ENCODE measurements around the gene PARN.

DNA sequence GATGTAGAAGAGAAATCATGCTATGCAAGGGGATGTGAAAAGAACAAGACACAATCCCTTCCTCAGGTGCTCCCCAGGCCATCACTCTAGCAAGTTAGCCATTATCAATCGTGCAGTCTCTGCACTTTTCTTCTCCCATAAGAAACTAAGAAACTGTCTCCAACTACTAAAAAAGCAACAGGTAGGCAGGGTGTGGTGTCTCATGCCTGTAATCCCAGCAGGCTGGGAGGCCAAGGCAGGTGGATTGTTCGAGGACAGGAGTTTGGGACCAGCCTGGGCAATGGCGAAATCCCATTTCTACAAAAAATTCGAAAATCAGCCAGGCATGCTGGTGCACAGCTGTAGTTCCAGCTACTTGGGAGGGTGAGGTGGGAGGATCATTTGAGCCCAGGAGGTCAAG, 13.8 kb downstream of the PARN start:
- TF ChIP-seq POLR2A (IDR thresholded peaks at IDR 0.05; ENCODE audit: low read depth, low read length) = no peak
- TF ChIP-seq POLR2AphosphoS5 (IDR thresholded peaks at IDR 0.05; ENCODE audit: low read depth, low read length) = no peak
